Skeletal muscle satellite cell (primary cell): ENCODE results near the gene PSMG4.

Source experiments
- H3K27me3 ChIP-seq: 2 replicates; pipeline ENCODE4 v1.7.0; 2013; ENCODE audit warnings: low read length; ENCODE audit not compliant: control insufficient read depth, insufficient read depth
- H3K36me3 ChIP-seq: 2 replicates; pipeline ENCODE4 v1.7.0; 2013; ENCODE audit warnings: mild to moderate bottlenecking, control low read depth, low read length; ENCODE audit not compliant: insufficient read depth
- H3K4me1 ChIP-seq: 2 replicates; pipeline ENCODE4 v1.7.0; 2013; ENCODE audit warnings: low read length; ENCODE audit not compliant: control insufficient read depth, insufficient read depth
- H3K4me2 ChIP-seq: 2 replicates; pipeline ENCODE4 v1.7.0; 2013; ENCODE audit warnings: mild to moderate bottlenecking, low read length
- H3K4me3 ChIP-seq: 2 replicates; pipeline ENCODE4 v1.7.0; 2013; ENCODE audit warnings: low read length
- H3K9ac ChIP-seq: 2 replicates; pipeline ENCODE4 v1.7.0; 2013; ENCODE audit warnings: mild to moderate bottlenecking, low read depth, low read length, moderate library complexity
- H3K9me3 ChIP-seq: replicated peaks from 2 replicates; pipeline ENCODE4 v1.7.0; 2013; ENCODE audit warnings: mild to moderate bottlenecking, control low read depth, low read length

The PSMG4 gene

GRCh38 chr6:3268680-3269079 is 9.9 kb downstream of the PSMG4 start:
- H3K9me3 ChIP-seq = no peaks in the 10 kb centered on the region
- H3K9ac ChIP-seq = no peak overlapping the region
- no peaks in the 10 kb centered on the region for H3K27me3 ChIP-seq
- H3K4me2 ChIP-seq = no peak overlapping the region
- peaks cover 50% of the 10 kb centered on the region for H3K36me3 ChIP-seq
- no peak overlapping the region for H3K4me3 ChIP-seq
- H3K4me1 ChIP-seq = no peaks in the 10 kb centered on the region

DNA sequence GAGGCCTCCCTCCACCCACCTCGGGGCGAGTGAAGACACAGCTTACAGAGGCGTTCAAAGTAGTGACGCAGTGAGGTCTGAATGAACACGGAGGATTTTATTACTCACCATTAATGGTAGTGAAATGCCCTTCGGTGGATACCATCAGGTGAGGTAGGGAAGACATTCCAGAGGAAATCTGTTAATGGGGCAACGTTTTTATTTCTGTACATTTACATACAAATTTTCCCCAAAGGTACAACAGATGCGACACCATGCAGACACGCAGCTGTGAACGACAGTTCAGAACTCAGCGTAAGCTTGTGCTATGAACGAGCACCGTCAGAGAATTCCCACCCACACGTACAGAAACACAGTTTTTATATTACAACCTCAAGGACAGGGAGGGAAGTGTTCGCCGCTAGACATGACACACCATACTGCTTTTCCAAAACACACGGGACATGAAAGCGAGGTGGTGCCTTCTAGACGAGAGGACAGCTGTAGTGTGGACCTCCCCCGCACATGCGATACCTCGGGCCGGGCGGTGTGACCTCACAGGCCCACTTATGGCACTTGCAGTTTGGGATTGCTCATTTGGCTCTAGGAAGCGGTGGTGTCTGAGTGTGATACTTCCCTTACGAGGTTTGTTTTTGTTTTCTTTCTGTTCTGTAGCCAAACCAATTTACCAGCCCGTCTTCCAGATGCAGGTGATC is 10.7 kb downstream of the PSMG4 start:
- H3K27me3 ChIP-seq = no peaks in the 10 kb centered on the region
- no peak overlapping the region for H3K9ac ChIP-seq
- no peak overlapping the region for H3K4me3 ChIP-seq
- H3K4me1 ChIP-seq = no peaks in the 10 kb centered on the region
- H3K4me2 ChIP-seq = no peak overlapping the region
- peaks cover 43% of the 10 kb centered on the region for H3K36me3 ChIP-seq
- no peaks in the 10 kb centered on the region for H3K9me3 ChIP-seq

DNA sequence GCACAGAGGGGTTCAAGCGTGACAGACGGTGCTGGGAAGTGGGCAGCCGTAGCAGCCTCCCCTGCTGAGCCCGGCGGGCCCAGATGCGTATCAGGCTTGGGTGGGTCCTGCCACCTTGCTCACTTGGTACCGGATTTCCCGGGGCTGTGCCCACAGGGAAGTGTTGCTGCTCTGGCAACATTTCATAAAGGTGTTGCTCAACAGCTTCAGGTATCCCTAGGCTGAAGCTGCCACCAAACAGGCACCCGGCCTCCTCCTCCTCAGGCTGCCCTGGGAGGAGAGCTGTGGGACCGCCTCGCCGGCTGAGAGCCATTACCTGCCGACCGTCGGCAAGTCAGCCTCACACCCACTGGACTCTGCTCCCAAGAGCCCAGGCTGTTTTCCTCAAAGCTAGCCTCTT is 11.5 kb downstream of the PSMG4 start:
- no peaks in the 10 kb centered on the region for H3K4me1 ChIP-seq
- H3K4me2 ChIP-seq = no peak overlapping the region
- no peak overlapping the region for H3K4me3 ChIP-seq
- peaks cover 38% of the 10 kb centered on the region for H3K36me3 ChIP-seq
- H3K9ac ChIP-seq = no peak overlapping the region
- no peaks in the 10 kb centered on the region for H3K9me3 ChIP-seq
- H3K27me3 ChIP-seq = no peaks in the 10 kb centered on the region

GRCh38 chr6:3271756-3272155 is 13.0 kb downstream of the PSMG4 start:
- no peak overlapping the region for H3K4me2 ChIP-seq
- no peak overlapping the region for H3K9ac ChIP-seq
- H3K9me3 ChIP-seq = no peaks in the 10 kb centered on the region
- no peaks in the 10 kb centered on the region for H3K4me1 ChIP-seq
- peaks cover 33% of the 10 kb centered on the region for H3K36me3 ChIP-seq
- no peak overlapping the region for H3K4me3 ChIP-seq
- no peaks in the 10 kb centered on the region for H3K27me3 ChIP-seq

- Histone ChIP-seq H3K4me1 (no peaks in the 10 kb centered on the region), H3K4me2 (no peak overlapping the region), H3K27me3 (no peaks in the 10 kb centered on the region), H3K9me3 (no peaks in the 10 kb centered on the region), H3K36me3 (peaks cover 33% of the 10 kb centered on the region), H3K9ac (no peak overlapping the region), H3K4me3 (no peak overlapping the region)
Measured at GRCh38 chr6:3272911-3273547, 14.3 kb downstream of the PSMG4 start.

DNA sequence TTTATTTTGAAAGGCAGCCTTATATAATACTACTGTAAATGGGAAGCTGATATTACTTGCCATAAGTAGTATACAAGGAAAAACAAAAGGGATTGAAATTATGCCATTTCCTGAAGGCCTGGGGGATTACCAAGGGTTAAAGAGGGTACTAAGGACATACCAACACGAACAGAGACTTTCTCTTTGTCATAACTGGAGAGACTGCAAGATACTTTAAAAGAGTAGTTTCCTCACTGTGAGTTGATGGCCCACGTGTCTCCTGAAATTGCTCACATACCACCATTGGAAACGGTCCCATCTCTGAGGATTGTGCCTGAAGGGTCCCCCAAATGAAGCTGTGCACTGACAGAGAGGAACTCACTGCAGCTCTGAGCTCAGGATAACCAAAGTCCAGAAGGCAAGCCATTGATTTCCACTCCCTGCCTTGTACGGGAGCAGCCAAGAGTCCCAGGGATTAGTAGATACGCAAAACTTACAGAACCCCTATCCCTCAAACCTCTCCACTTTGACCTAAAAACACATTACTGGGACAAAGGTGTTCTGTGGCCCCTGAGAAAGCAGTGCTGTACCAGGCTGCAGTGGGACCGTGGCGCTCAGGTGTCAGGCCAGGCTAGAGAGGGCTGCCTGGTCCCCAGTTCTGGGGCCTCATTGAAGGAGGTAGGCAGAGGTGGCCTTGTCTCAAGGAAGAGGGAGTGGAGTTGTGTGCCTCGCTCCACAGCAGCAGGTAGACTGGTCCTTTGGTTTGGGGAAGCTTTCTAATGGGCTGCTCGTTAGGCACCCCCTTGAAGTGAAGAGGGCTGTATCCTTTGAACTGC is 15.2 kb downstream of the PSMG4 start:
- Histone ChIP-seq H3K36me3 (peaks cover 29% of the 10 kb centered on the region), H3K9me3 (no peaks in the 10 kb centered on the region), H3K27me3 (no peaks in the 10 kb centered on the region), H3K9ac (no peak overlapping the region), H3K4me1 (no peaks in the 10 kb centered on the region), H3K4me3 (no peak overlapping the region), H3K4me2 (no peak overlapping the region)

DNA sequence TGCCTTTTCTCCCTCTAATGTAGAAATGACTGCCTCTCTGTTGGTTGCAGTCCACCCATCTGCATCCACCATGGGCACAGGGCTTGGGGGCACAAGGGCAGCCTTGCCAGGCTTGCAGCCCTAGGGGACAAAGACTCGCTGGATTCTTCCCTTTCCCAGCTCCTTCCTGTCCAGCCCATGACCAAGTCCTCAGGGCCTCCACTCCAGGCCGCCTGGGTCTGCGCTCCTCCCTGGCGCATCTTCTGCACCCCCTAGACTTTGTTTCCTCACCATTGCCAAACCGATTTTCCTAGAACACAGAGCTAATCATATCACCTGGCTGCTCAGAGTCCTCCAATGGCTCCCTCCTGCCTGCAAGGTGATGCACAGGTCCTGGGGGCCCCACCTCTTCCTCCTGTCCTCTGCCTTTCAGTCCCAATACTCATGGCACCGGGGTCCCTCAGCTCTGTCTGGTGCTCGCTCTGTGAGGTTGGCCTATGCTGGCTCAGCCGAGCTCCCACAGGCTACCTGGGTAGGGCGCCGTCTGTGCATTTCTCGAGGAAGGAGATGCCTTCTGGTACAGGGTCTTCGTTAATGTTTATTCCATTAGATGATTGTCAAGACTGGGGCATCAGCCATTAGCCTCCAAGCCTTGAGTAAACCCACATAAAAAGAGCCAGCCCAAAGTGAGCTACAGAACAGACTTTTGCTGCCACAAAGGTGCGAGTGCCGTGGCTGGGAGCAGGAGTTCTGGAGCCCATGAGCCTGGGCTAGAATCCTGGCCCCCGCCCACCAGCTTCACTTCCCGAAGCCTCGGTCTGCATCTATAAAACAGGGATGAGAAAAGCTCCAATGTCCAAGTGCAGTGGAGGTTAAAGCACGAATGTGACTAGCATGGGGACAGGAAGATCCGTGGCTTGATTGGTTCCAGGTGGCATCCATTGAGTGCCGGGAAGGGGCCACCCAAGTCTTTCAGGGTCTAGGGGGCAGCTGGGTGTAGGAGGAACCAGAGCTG is 17.7 kb downstream of the PSMG4 start:
- no peaks in the 10 kb centered on the region for H3K27me3 ChIP-seq
- no peak overlapping the region for H3K9ac ChIP-seq
- peaks cover 9% of the 10 kb centered on the region for H3K36me3 ChIP-seq
- H3K9me3 ChIP-seq = no peaks in the 10 kb centered on the region
- no peak overlapping the region for H3K4me2 ChIP-seq
- peaks cover 7% of the 10 kb centered on the region for H3K4me1 ChIP-seq
- no peak overlapping the region for H3K4me3 ChIP-seq

GRCh38 chr6:3277251-3277650 is 18.5 kb downstream of the PSMG4 start:
- Histone ChIP-seq H3K4me2 (no peak overlapping the region), H3K9me3 (no peaks in the 10 kb centered on the region), H3K4me1 (peaks cover 15% of the 10 kb centered on the region), H3K27me3 (no peaks in the 10 kb centered on the region), H3K36me3 (peaks cover 2% of the 10 kb centered on the region), H3K9ac (no peak overlapping the region), H3K4me3 (no peak overlapping the region)

GRCh38 chr6:3277851-3278416 is 19.2 kb downstream of the PSMG4 start:
- no peaks in the 10 kb centered on the region for H3K27me3 ChIP-seq
- H3K9ac ChIP-seq = no peak overlapping the region
- H3K9me3 ChIP-seq = no peaks in the 10 kb centered on the region
- H3K4me2 ChIP-seq = no peak overlapping the region
- no peak overlapping the region for H3K4me3 ChIP-seq
- H3K4me1 ChIP-seq = peaks cover 22% of the 10 kb centered on the region
- H3K36me3 ChIP-seq = no peaks in the 10 kb centered on the region

- Histone ChIP-seq H3K9me3 (no peaks in the 10 kb centered on the region), H3K27me3 (no peaks in the 10 kb centered on the region), H3K4me2 (no peak overlapping the region), H3K4me1 (peaks cover 22% of the 10 kb centered on the region), H3K4me3 (no peak overlapping the region), H3K9ac (no peak overlapping the region), H3K36me3 (no peaks in the 10 kb centered on the region)
Measured at GRCh38 chr6:3278691-3279090, 19.9 kb downstream of the PSMG4 start.
